Thoracic aorta (tissue), 2 donors: ENCODE results near the gene TRIM14. TPM values are rescaled to one million over a fixed set of nuclear protein-coding genes. Genes with fewer than 3 reads are reported as not detected.
"Not testable (repeated sequence)": the region's sequence is repeated elsewhere in the genome, so short reads cannot be mapped to it uniquely, and the experiment has no call there.

Source experiments
- ATAC-seq: fragments of 150-250 bp; one replicate; pipeline ENCODE4 v1.8.0; 2017; ENCODE audit warnings: low read depth; ENCODE audit not compliant: insufficient number of reproducible peaks, low FRiP score
- DNase-seq: peaks from one replicate; pipeline ENCODE4 v3.0.0-alpha.2; 2020; ENCODE audit warnings: low spot score
- H3K27ac ChIP-seq, 2 donors: fragments of 200-600 bp; sonication (generic); 1 replicate in 1 of 2; 2 replicates in 1 of 2; pipeline ENCODE4 v1.5.1; 2016; ENCODE audit warnings: mild to moderate bottlenecking in 2 of 2, moderate library complexity in 2 of 2
- H3K27me3 ChIP-seq: fragments of 200-600 bp; sonication (generic); replicated peaks from 2 replicates; pipeline ENCODE4 v1.6.0; 2016; ENCODE audit warnings: mild to moderate bottlenecking; ENCODE audit not compliant: insufficient read depth
- H3K36me3 ChIP-seq: fragments of 200-600 bp; sonication (generic); one replicate; pipeline ENCODE4 v1.5.1; 2016
- H3K4me1 ChIP-seq, 2 donors: fragments of 200-600 bp; sonication (generic); 1 replicate in 1 of 2; 2 replicates in 1 of 2; pipeline versions ENCODE4 v1.5.1 to v1.6.0; 2016; ENCODE audit warnings: low read depth in 2 of 2, mild to moderate bottlenecking in 1 of 2; ENCODE audit not compliant: control insufficient read depth in 1 of 2
- H3K4me3 ChIP-seq: fragments of 200-600 bp; sonication (generic); 2 replicates; pipeline ENCODE4 v1.5.1; 2016; ENCODE audit warnings: mild to moderate bottlenecking
- H3K9me3 ChIP-seq: fragments of 200-600 bp; sonication (generic); 2 replicates; pipeline ENCODE4 v1.5.1; 2016
- CTCF ChIP-seq: fragments of 200-600 bp; sonication (generic); IDR thresholded peaks from one replicate; pipeline ENCODE4 v1.5.1; 2019; ENCODE audit warnings: antibody characterized with exemption
- total RNA-seq, 2 donors: library from RNA; depleted of rRNA; stranded (reverse); fragments of >200 nt; gene quantifications; one replicate each; pipeline versions ENCODE4 v1.1.0 to v1.2.3, GENCODE V29; 2016

TRIM14 gene
- total RNA-seq, 2 donors from 2014 or later: 5.9 to 22.5 TPM

GRCh38 chr9:98094851-98095250 is 24.2 kb downstream of the TRIM14 start:
- no peak for TF ChIP-seq CTCF
- ATAC-seq: no peak
- no peaks in the 10 kb centered on the region for H3K36me3 ChIP-seq

GRCh38 chr9:98094316-98094715 is 24.7 kb downstream of the TRIM14 start:
- no peaks in the 10 kb centered on the region for H3K36me3 ChIP-seq
- H3K27me3 ChIP-seq: no peaks in the 10 kb centered on the region
- H3K4me1 ChIP-seq: no peaks in the 10 kb centered on the region
- no peak overlapping the region for H3K27ac ChIP-seq
- H3K4me3 ChIP-seq: no peak overlapping the region
- H3K9me3 ChIP-seq: no peaks in the 10 kb centered on the region
- ATAC-seq (no peak), DNase-seq (no peak)
- TF ChIP-seq CTCF: no peak

More at GRCh38 chr9:98094851-98095250, 24.2 kb downstream of the TRIM14 start:
- H3K27ac ChIP-seq: no peak overlapping the region
- H3K27me3 ChIP-seq: no peaks in the 10 kb centered on the region
- no peaks in the 10 kb centered on the region for H3K9me3 ChIP-seq
- H3K4me1 ChIP-seq: no peaks in the 10 kb centered on the region
- DNase-seq: no peak
- H3K4me3 ChIP-seq: no peak overlapping the region

GRCh38 chr9:98092613-98092931 is 26.4 kb downstream of the TRIM14 start:
- Histone ChIP-seq H3K27ac (no peak overlapping the region), H3K4me1 (peaks cover 0 to 6% of the 10 kb centered on the region in 2 donors), H3K27me3 (no peaks in the 10 kb centered on the region), H3K4me3 (peak overlapping the region; percentile 9), H3K9me3 (no peaks in the 10 kb centered on the region), H3K36me3 (no peaks in the 10 kb centered on the region)
- DNase-seq: no peak
- no peak for ATAC-seq
- no peak for TF ChIP-seq CTCF

- no peak overlapping the region for H3K27ac ChIP-seq
- H3K4me1 ChIP-seq: peaks cover 0 to 6% of the 10 kb centered on the region in 2 donors
- H3K36me3 ChIP-seq: no peaks in the 10 kb centered on the region
- DNase-seq (no peak), ATAC-seq (no peak)
- no peaks in the 10 kb centered on the region for H3K27me3 ChIP-seq
- TF ChIP-seq CTCF: no peak
- H3K9me3 ChIP-seq: no peaks in the 10 kb centered on the region
- H3K4me3 ChIP-seq: peak overlapping the region; percentile 9
Measured at GRCh38 chr9:98091735-98092612, 27.0 kb downstream of the TRIM14 start.

GRCh38 chr9:98090674-98091073 is 28.3 kb downstream of the TRIM14 start:
- H3K4me3 ChIP-seq, DNase-seq, H3K27ac ChIP-seq: not testable (repeated sequence)

More at GRCh38 chr9:98090674-98091073, 28.3 kb downstream of the TRIM14 start:
- ATAC-seq, H3K4me1 ChIP-seq, H3K27me3 ChIP-seq, H3K9me3 ChIP-seq, H3K36me3 ChIP-seq: not testable (repeated sequence)
